A673 (cell line): ENCODE results near the gene ARHGEF28. TPM values are rescaled to one million over a fixed set of nuclear protein-coding genes. Genes with fewer than 3 reads are reported as not detected.

Source experiments
- BruUV-seq: library from RNA; stranded (reverse); fragments of 400-500 nt; replicated peaks from 2 replicates; lab custom pipeline; 2021; lab: Mats Ljungman, UMichigan
- CTCF ChIA-PET: fragments of 300-600 bp; sonication (Branson Sonifier 250); formaldehyde crosslinking; loops from one replicate; lab custom pipeline; 2022; ENCODE audit warnings: antibody characterized with exemption; lab: Charles Lee
- POLR2A ChIA-PET: fragments of 300-600 bp; sonication (Branson Sonifier 250); formaldehyde crosslinking; loops from one replicate; lab custom pipeline; 2022; ENCODE audit warnings: antibody characterized with exemption; ENCODE audit not compliant: low non-redundant PET; lab: Charles Lee
- DNase-seq: peaks from one replicate; pipeline ENCODE4 v3.0.0-alpha.2; 2015; ENCODE audit warnings: low spot score
- H3K27ac ChIP-seq: fragments of 200-600 bp; sonication (generic); 2 replicates; pipeline ENCODE4 v1.5.1; 2016; ENCODE audit warnings: mixed run types, low read depth, mild to moderate bottlenecking, mixed read lengths, antibody characterized with exemption, low read length; ENCODE audit not compliant: poor library complexity, severe bottlenecking
- H3K27me3 ChIP-seq: fragments of 200-600 bp; sonication (generic); replicated peaks from 2 replicates; pipeline ENCODE4 v1.6.1; 2017; ENCODE audit warnings: mixed run types, low read depth, mild to moderate bottlenecking, mixed read lengths, antibody characterized with exemption, low read length; ENCODE audit not compliant: insufficient read depth, poor library complexity
- H3K36me3 ChIP-seq: fragments of 200-600 bp; sonication (generic); 2 replicates; pipeline ENCODE4 v1.6.1; 2016; ENCODE audit warnings: mixed run types, mild to moderate bottlenecking, mixed read lengths, antibody characterized with exemption, low read length; ENCODE audit not compliant: insufficient read depth, poor library complexity, severe bottlenecking
- H3K4me1 ChIP-seq: fragments of 200-600 bp; sonication (generic); 2 replicates; pipeline ENCODE4 v1.6.1; 2017; ENCODE audit warnings: mixed run types, mild to moderate bottlenecking, mixed read lengths, antibody characterized with exemption, low read length; ENCODE audit not compliant: insufficient read depth, poor library complexity, severe bottlenecking
- H3K4me3 ChIP-seq: fragments of 200-600 bp; sonication (generic); 2 replicates; pipeline ENCODE4 v1.5.1; 2016; ENCODE audit warnings: low read depth, mixed run types, mild to moderate bottlenecking, mixed read lengths, low read length; ENCODE audit not compliant: poor library complexity, severe bottlenecking
- H3K9me3 ChIP-seq: fragments of 200-600 bp; sonication (generic); 2 replicates; pipeline ENCODE4 v1.6.1; 2016; ENCODE audit warnings: mixed run types, low read depth, mild to moderate bottlenecking, mixed read lengths, antibody characterized with exemption, low read length; ENCODE audit not compliant: poor library complexity, severe bottlenecking
- CTCF ChIP-seq: fragments of 300-800, 200-600 bp; sonication (generic); conservative IDR thresholded peaks from 2 replicates; pipeline ENCODE4 v1.5.1; 2017; ENCODE audit warnings: low read depth, mild to moderate bottlenecking, antibody characterized with exemption, low read length, moderate library complexity, mixed read lengths
- EZH2 ChIP-seq: fragments of 200-600 bp; sonication (generic); IDR thresholded peaks from 2 replicates; pipeline ENCODE4 v1.6.1; 2017; ENCODE audit warnings: borderline replicate concordance, low read depth, mild to moderate bottlenecking, mixed read lengths, antibody characterized with exemption, low read length; ENCODE audit not compliant: poor library complexity, severe bottlenecking
- intact Hi-C: fragments of 100-400 bp; cut with micrococcal nuclease; formaldehyde crosslinking; loops from one replicate; pipeline ENCODE4 v1.10.0; 2022; ENCODE audit not compliant: unreplicated experiment
- total RNA-seq: library from RNA; stranded (reverse); gene quantifications from 2 replicates; pipeline ENCODE4 v1.2.3, GENCODE V29; 2021

ARHGEF28 gene
- total RNA-seq, 1 experiment from 2014 or later: 3.4 TPM

- ChIA-PET CTCF (no interaction called here), POLR2A (no interaction called here)
- Histone ChIP-seq H3K4me1 (no peaks in the 10 kb centered on the region), H3K4me3 (no peak overlapping the region), H3K27me3 (peaks cover 3% of the 10 kb centered on the region), H3K36me3 (no peaks in the 10 kb centered on the region), H3K9me3 (no peaks in the 10 kb centered on the region), H3K27ac (no peak overlapping the region)
- no TSS peak for BruUV-seq
- no peak for DNase-seq
- intact Hi-C loops: no loop called here
- TF ChIP-seq CTCF: no peak
- TF ChIP-seq EZH2: no peak
These were observed 5.7 kb upstream of the ARHGEF28 start for GRCh38 chr5:73620334-73620687.

DNA sequence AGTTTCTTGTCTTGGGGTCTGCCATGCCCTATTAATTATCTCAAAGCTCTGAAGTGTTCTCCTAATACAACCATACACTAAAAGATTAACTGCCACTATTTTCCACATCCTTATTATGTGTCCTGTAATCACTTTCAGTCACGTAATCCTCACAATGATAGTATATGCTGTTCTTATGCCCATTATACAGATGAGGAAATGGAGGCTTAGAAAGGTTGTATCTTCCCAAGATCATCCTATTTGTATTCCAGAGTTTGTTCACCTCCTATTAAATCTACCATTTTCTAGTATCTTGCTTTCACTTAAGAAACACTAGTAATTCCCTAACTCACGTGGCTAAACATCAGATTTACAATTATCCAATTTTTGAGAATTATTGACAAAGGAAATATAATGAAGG lies 2.9 kb upstream of the ARHGEF28 start:
- ChIA-PET CTCF (no interaction called here), POLR2A (no interaction called here)
- H3K27me3 ChIP-seq: peaks cover 19% of the 10 kb centered on the region
- BruUV-seq: no TSS peak
- H3K9me3 ChIP-seq: no peaks in the 10 kb centered on the region
- intact Hi-C loops: no loop called here
- DNase-seq: no peak
- TF ChIP-seq CTCF (no peak), EZH2 (no peak)
- H3K27ac ChIP-seq: no peak overlapping the region
- no peaks in the 10 kb centered on the region for H3K36me3 ChIP-seq
- H3K4me1 ChIP-seq: no peaks in the 10 kb centered on the region
- H3K4me3 ChIP-seq: no peak overlapping the region

DNA sequence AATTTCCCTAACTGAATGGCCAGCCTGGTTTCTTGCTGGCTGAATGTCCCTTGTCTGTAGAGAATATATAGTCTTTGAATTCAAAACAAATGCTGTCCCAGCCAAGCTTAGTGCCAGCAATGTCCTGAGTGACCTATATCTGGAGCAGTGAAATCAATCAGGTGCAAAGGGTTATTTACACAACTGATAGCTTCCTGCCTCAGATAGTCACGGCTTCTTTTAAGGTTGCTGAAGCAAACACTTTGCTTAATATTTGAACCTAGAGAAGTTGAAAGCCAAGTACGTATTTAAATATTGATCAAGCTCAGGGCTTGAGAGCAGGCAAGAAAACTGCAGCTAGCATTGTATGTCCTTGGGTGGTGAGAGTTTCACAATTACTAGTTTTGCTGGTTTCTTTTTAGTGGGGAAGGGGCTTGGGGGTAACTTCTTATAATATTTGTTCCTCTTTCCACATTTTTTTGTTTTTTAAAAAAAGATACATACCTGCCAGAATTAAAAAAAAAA lies 2.0 kb upstream of the ARHGEF28 start:
- H3K4me1 ChIP-seq: no peaks in the 10 kb centered on the region
- H3K27me3 ChIP-seq: peaks cover 28% of the 10 kb centered on the region
- H3K27ac ChIP-seq: no peak overlapping the region
- CTCF ChIA-PET: no interaction called here
- intact Hi-C loops: no loop called here
- no peak for TF ChIP-seq EZH2
- TF ChIP-seq CTCF: no peak
- no peak overlapping the region for H3K4me3 ChIP-seq
- H3K36me3 ChIP-seq: no peaks in the 10 kb centered on the region
- DNase-seq: no peak
- POLR2A ChIA-PET: interaction anchor here (0.7 kb wide), 2 partner anchors 69 to 85 kb away, joined by 5 to 10 read pairs; no protein-coding TSS in a partner anchor
- BruUV-seq: no TSS peak
- no peaks in the 10 kb centered on the region for H3K9me3 ChIP-seq
